ENCODE data around the gene LYPD1. TPM values are rescaled to one million over a fixed set of nuclear protein-coding genes. Genes with fewer than 3 reads are reported as not detected.

LYPD1 gene
- total RNA-seq, 4 donors from 2014 or later: 0.55 to 7.1 TPM; not detected in 2

- TF ChIP-seq CTCF (IDR thresholded peaks at IDR 0.05) (no peak), POLR2A (IDR thresholded peaks at IDR 0.05) (no peak)
Measured at GRCh38 chr2:132690664-132691303, 20.8 kb upstream of the LYPD1 start.

GRCh38 chr2:132681766-132682165 lies 11.8 kb upstream of the LYPD1 start:
- no peak overlapping the region for H3K4me3 ChIP-seq
- no peaks in the 10 kb centered on the region for H3K4me1 ChIP-seq
- no peaks in the 10 kb centered on the region for H3K27me3 ChIP-seq
- no peak overlapping the region for H3K27ac ChIP-seq
- H3K36me3 ChIP-seq: no peaks in the 10 kb centered on the region
- no peak for TF ChIP-seq POLR2A (IDR thresholded peaks at IDR 0.05)
- no peak for TF ChIP-seq CTCF (IDR thresholded peaks at IDR 0.05)
- H3K9me3 ChIP-seq: no peaks in the 10 kb centered on the region
- intact Hi-C loops (cut with DNase I; ENCODE audit: low total_unique reads): no loop called here
- no peak for DNase-seq

More at GRCh38 chr2:132690664-132691303, 20.8 kb upstream of the LYPD1 start:
- H3K27ac ChIP-seq: no peak overlapping the region
- intact Hi-C loops (cut with DNase I; ENCODE audit: low total_unique reads): no loop called here
- no peaks in the 10 kb centered on the region for H3K4me1 ChIP-seq
- no peaks in the 10 kb centered on the region for H3K27me3 ChIP-seq
- no peak for DNase-seq
- H3K36me3 ChIP-seq: no peaks in the 10 kb centered on the region
- no peaks in the 10 kb centered on the region for H3K9me3 ChIP-seq
- H3K4me3 ChIP-seq: no peak overlapping the region

- H3K4me3 ChIP-seq: no peak overlapping the region
- H3K4me1 ChIP-seq: no peaks in the 10 kb centered on the region
- no peak for DNase-seq
- intact Hi-C loops (cut with DNase I; ENCODE audit: low total_unique reads): no loop called here
- H3K27ac ChIP-seq: no peak overlapping the region
- H3K9me3 ChIP-seq: no peaks in the 10 kb centered on the region
- H3K36me3 ChIP-seq: no peaks in the 10 kb centered on the region
- TF ChIP-seq CTCF (IDR thresholded peaks at IDR 0.05) (no peak), POLR2A (IDR thresholded peaks at IDR 0.05) (no peak)
- H3K27me3 ChIP-seq: no peaks in the 10 kb centered on the region
Measured at GRCh38 chr2:132680544-132680943, 10.5 kb upstream of the LYPD1 start.

- Histone ChIP-seq H3K9me3 (no peaks in the 10 kb centered on the region), H3K4me3 (no peak overlapping the region), H3K27me3 (no peaks in the 10 kb centered on the region), H3K27ac (no peak overlapping the region), H3K4me1 (no peaks in the 10 kb centered on the region), H3K36me3 (no peaks in the 10 kb centered on the region)
- intact Hi-C loops (cut with DNase I; ENCODE audit: low total_unique reads): no loop called here
- DNase-seq: no peak
- no peak for TF ChIP-seq CTCF (IDR thresholded peaks at IDR 0.05)
- TF ChIP-seq POLR2A (IDR thresholded peaks at IDR 0.05): no peak
Measured at GRCh38 chr2:132678483-132678882, 8.5 kb upstream of the LYPD1 start.

GRCh38 chr2:132677661-132678060 lies 7.7 kb upstream of the LYPD1 start:
- Histone ChIP-seq H3K27me3 (no peaks in the 10 kb centered on the region), H3K36me3 (no peaks in the 10 kb centered on the region), H3K4me1 (no peaks in the 10 kb centered on the region), H3K4me3 (no peak overlapping the region), H3K27ac (no peak overlapping the region), H3K9me3 (no peaks in the 10 kb centered on the region)
- intact Hi-C loops (cut with DNase I; ENCODE audit: low total_unique reads): no loop called here
- TF ChIP-seq POLR2A (IDR thresholded peaks at IDR 0.05): no peak
- TF ChIP-seq CTCF (IDR thresholded peaks at IDR 0.05): no peak
- DNase-seq: no peak
